SK-N-SH (cell line): ENCODE results near the gene KLHL35. TPM values are rescaled to one million over a fixed set of nuclear protein-coding genes. Genes with fewer than 3 reads are reported as not detected.

Source experiments
- CTCF ChIA-PET: fragments of 300-600, 350-600 bp; formaldehyde crosslinking; extraction: SDS; loops from one replicate; lab custom pipeline; 2021; lab: Yijun Ruan, JAX
- POLR2A ChIA-PET: fragments of 350-600 bp; sonication (Branson Sonifier 250); formaldehyde crosslinking; extraction: SDS; loops from one replicate; lab custom pipeline; 2020; ENCODE audit warnings: antibody characterized with exemption, inconsistent platforms; lab: Yijun Ruan, JAX
- DNase-seq: peaks from one replicate; pipeline ENCODE4 v3.0.0; 2012
- H2AFZ ChIP-seq: fragments of 200-600 bp; sonication (generic); 2 replicates; pipeline ENCODE4 v1.8.1; 2016; ENCODE audit warnings: antibody characterized with exemption, mild to moderate bottlenecking, low read depth
- H3F3A ChIP-seq: fragments of 200-600 bp; sonication (generic); replicated peaks from 2 replicates; pipeline ENCODE3; 2016; ENCODE audit warnings: antibody characterized with exemption, mild to moderate bottlenecking; ENCODE audit not compliant: insufficient read depth
- H3K27ac ChIP-seq, 2 experiments: fragments of 200-500 bp in 1 of 2; fragments of 200-600 bp in 1 of 2; sonication (Bioruptor generic) in 1 of 2; sonication (generic), shearing (Covaris generic) in 1 of 2; 2 replicates each; pipeline versions ENCODE4 v1.5.1 to v1.6.1; 2014 to 2016; ENCODE audit warnings: low read depth in 2 of 2, inconsistent platforms in 1 of 2, low read length in 1 of 2, mild to moderate bottlenecking in 1 of 2, mixed read lengths in 1 of 2
- H3K27me3 ChIP-seq: fragments of 200-600 bp; sonication (generic), shearing (Covaris generic); 2 replicates; pipeline ENCODE4 v1.6.1; 2016; ENCODE audit warnings: mixed run types; ENCODE audit not compliant: insufficient read depth
- H3K36me3 ChIP-seq, 2 experiments: fragments of 200-500 bp in 1 of 2; fragments of 200-600 bp in 1 of 2; sonication (Bioruptor generic) in 1 of 2; sonication (generic) in 1 of 2; replicated peaks in 1 of 2; 2 replicates each; pipeline versions ENCODE3 to v1.5.1; 2014 to 2016; ENCODE audit warnings: low read length in 1 of 2, mild to moderate bottlenecking in 1 of 2; ENCODE audit not compliant: insufficient read depth in 2 of 2, control insufficient read depth in 1 of 2
- H3K4me1 ChIP-seq, 2 experiments: fragments of 200-500 bp in 1 of 2; fragments of 200-600 bp in 1 of 2; sonication (Bioruptor generic) in 1 of 2; sonication (generic), shearing (Covaris generic) in 1 of 2; 2 replicates each; pipeline versions ENCODE4 v1.5.1 to v1.6.1; 2014 to 2016; ENCODE audit warnings: low read depth in 1 of 2, low read length in 1 of 2, mixed run types in 1 of 2; ENCODE audit not compliant: insufficient read depth in 2 of 2, control insufficient read depth in 1 of 2
- H3K4me2 ChIP-seq: fragments of 200-600 bp; sonication (generic), shearing (Covaris generic); 2 replicates; pipeline ENCODE4 v1.6.1; 2017; ENCODE audit warnings: mixed run types
- H3K4me3 ChIP-seq, 2 experiments: fragments of 200-500 bp in 1 of 2; fragments of 200-600 bp in 1 of 2; sonication (Bioruptor generic) in 1 of 2; sonication (generic), shearing (Covaris generic) in 1 of 2; 2 replicates each; pipeline versions ENCODE4 v1.5.1 to v1.8.1; 2014 to 2016; ENCODE audit warnings: low read depth in 2 of 2, inconsistent platforms in 1 of 2, low read length in 1 of 2, mild to moderate bottlenecking in 1 of 2, mixed read lengths in 1 of 2, moderate library complexity in 1 of 2
- H3K79me2 ChIP-seq: fragments of 200-600 bp; sonication (generic); 2 replicates; pipeline ENCODE4 v1.8.1; 2017; ENCODE audit warnings: mild to moderate bottlenecking; ENCODE audit not compliant: insufficient read depth
- H3K9ac ChIP-seq: fragments of 200-600 bp; sonication (generic); 2 replicates; pipeline ENCODE4 v1.6.1; 2017; ENCODE audit warnings: mixed run types
- H3K9me2 ChIP-seq: fragments of 200-600 bp; sonication (generic); 2 replicates; pipeline ENCODE4 v1.6.1; 2017; ENCODE audit warnings: mixed run types
- H3K9me3 ChIP-seq: fragments of 200-600 bp; sonication (generic); 2 replicates; pipeline ENCODE4 v1.6.1; 2017; ENCODE audit warnings: mixed run types, mild to moderate bottlenecking, moderate library complexity
- H4K20me1 ChIP-seq: fragments of 200-600 bp; sonication (generic); 2 replicates; pipeline ENCODE4 v1.6.1; 2017; ENCODE audit warnings: mild to moderate bottlenecking, mixed run types; ENCODE audit not compliant: insufficient read depth
- CTCF ChIP-seq: fragments of 200-600 bp; sonication (generic); IDR thresholded peaks from 2 replicates; pipeline ENCODE4 v1.6.1; 2017; ENCODE audit warnings: antibody characterized with exemption, mild to moderate bottlenecking, moderate library complexity
- EP300 ChIP-seq, 2 experiments: IDR thresholded peaks; 2 replicates each; pipeline versions ENCODE4 v1.4.0 to v1.6.1; 2012; ENCODE audit warnings: borderline replicate concordance in 1 of 2, low read depth in 1 of 2, low read length in 1 of 2
- IRF3 ChIP-seq: fragments of 150-350 bp; IDR thresholded peaks from 2 replicates; pipeline ENCODE4 v1.6.1; 2016; ENCODE audit warnings: mild to moderate bottlenecking, low read depth, low read length
- JUND ChIP-seq: IDR thresholded peaks from 2 replicates; pipeline ENCODE4 v1.4.0; 2012
- MEF2A ChIP-seq: IDR thresholded peaks from 2 replicates; pipeline ENCODE4 v1.4.0; 2012; ENCODE audit warnings: low read depth, borderline replicate concordance
- NFIC ChIP-seq: IDR thresholded peaks from 2 replicates; pipeline ENCODE4 v1.4.0; 2012; ENCODE audit warnings: borderline replicate concordance
- NRF1 ChIP-seq: IDR thresholded peaks from 2 replicates; pipeline ENCODE4 v1.6.1; 2012; ENCODE audit warnings: low read depth, mild to moderate bottlenecking, low read length
- RAD21 ChIP-seq: IDR thresholded peaks from 2 replicates; pipeline ENCODE4 v1.6.1; 2012; ENCODE audit warnings: mild to moderate bottlenecking, low read length
- REST ChIP-seq: IDR thresholded peaks from 2 replicates; pipeline ENCODE4 v1.6.1; 2012; ENCODE audit warnings: mild to moderate bottlenecking, low read depth, low read length, moderate library complexity
- SMC3 ChIP-seq: IDR thresholded peaks from 2 replicates; pipeline ENCODE4 v1.6.1; 2012; ENCODE audit warnings: low read depth, low read length, improper control_type of control experiment
- TAF1 ChIP-seq: IDR thresholded peaks from 2 replicates; pipeline ENCODE4 v1.6.1; 2012; ENCODE audit warnings: low read depth, mild to moderate bottlenecking, low read length, moderate library complexity, borderline replicate concordance
- TCF12 ChIP-seq: IDR thresholded peaks from 2 replicates; pipeline ENCODE4 v1.4.0; 2012
- USF2 ChIP-seq: fragments of 150-350 bp; IDR thresholded peaks from 2 replicates; pipeline ENCODE4 v1.6.1; 2017; ENCODE audit warnings: antibody characterized with exemption, low read length, low read depth, borderline replicate concordance
- WGBS: methylation state at CpG from one replicate; pipeline ENCODE4 v1.1.6; 2017; ENCODE audit warnings: low lambda C conversion rate; 5-methylcytosine and 5-hydroxymethylcytosine counted together
- polyA plus RNA-seq, 3 experiments: library from polyadenylated mRNA; depleted of rRNA; stranded (reverse); fragments of >200 nt; gene quantifications; 2 replicates each; pipeline ENCODE4 v1.2.3, GENCODE V29; 2012

Gene KLHL35
- polyA plus RNA-seq, 1 of the 3 experiments (the other 2 are of a cell fraction), result 1.7 TPM

- H3K79me2 ChIP-seq, result no peaks in the 10 kb centered on the region
- no peak overlapping the region for H3K27ac ChIP-seq
- no peak for DNase-seq
- no peaks in the 10 kb centered on the region for H3K9me2 ChIP-seq
- CTCF ChIA-PET, result interaction anchor here (0.8 to 1.4 kb wide), 2 partner anchors 28 to 34 kb away, joined by 3 to 8 read pairs; no protein-coding TSS in a partner anchor
- POLR2A ChIA-PET, result interaction anchor here (1.5 kb wide), 1 partner anchor 16 kb away, joined by 3 read pairs; no protein-coding TSS in a partner anchor
- no peaks in the 10 kb centered on the region for H3K9me3 ChIP-seq
- H3K4me2 ChIP-seq, result no peak overlapping the region
- no peaks in the 10 kb centered on the region for H3K36me3 ChIP-seq
- no peaks in the 10 kb centered on the region for H3F3A ChIP-seq
- 84% methylated on average over 5 of the region's 5 CpGs for WGBS
- peaks cover 10 to 14% of the 10 kb centered on the region in 2 experiments; a peak in 3 of 4 replicates for H3K4me1 ChIP-seq
- H2AFZ ChIP-seq, result no peak overlapping the region
- no peak for TF ChIP-seq REST
- no peak overlapping the region for H3K9ac ChIP-seq
- no peaks in the 10 kb centered on the region for H3K27me3 ChIP-seq
- no peak overlapping the region for H3K4me3 ChIP-seq
- H4K20me1 ChIP-seq, result no peaks in the 10 kb centered on the region
These were observed 46.0 kb upstream of the KLHL35 start for GRCh38 chr11:75478783-75479596.

- POLR2A ChIA-PET, result interaction anchor here (1.5 kb wide), 1 partner anchor 18 kb away, joined by 3 read pairs; no protein-coding TSS in a partner anchor
- no peaks in the 10 kb centered on the region for H3K36me3 ChIP-seq
- H3K4me2 ChIP-seq, result no peak overlapping the region
- CTCF ChIA-PET, result interaction anchor here (1.4 kb wide), 1 partner anchor 32 kb away, joined by 8 read pairs; no protein-coding TSS in a partner anchor
- H4K20me1 ChIP-seq, result no peaks in the 10 kb centered on the region
- no peak overlapping the region for H2AFZ ChIP-seq
- peaks cover 12 to 14% of the 10 kb centered on the region in 2 experiments; a peak in 3 of 4 replicates for H3K4me1 ChIP-seq
- H3K9ac ChIP-seq, result no peak overlapping the region
- H3K79me2 ChIP-seq, result no peaks in the 10 kb centered on the region
- H3F3A ChIP-seq, result no peaks in the 10 kb centered on the region
- H3K27me3 ChIP-seq, result no peaks in the 10 kb centered on the region
- H3K27ac ChIP-seq, result no peak overlapping the region
- no peak overlapping the region for H3K4me3 ChIP-seq
- H3K9me2 ChIP-seq, result no peaks in the 10 kb centered on the region
- no peaks in the 10 kb centered on the region for H3K9me3 ChIP-seq
- DNase-seq, result no peak
- 87% methylated on average over 3 of the region's 12 CpGs for WGBS
- TF ChIP-seq NFIC (no peak), EP300 (IDR thresholded peaks at IDR 0.05; ENCODE audit: borderline replicate concordance in 1 of 2, low read depth in 1 of 2, low read length in 1 of 2) (no peak), USF2 (no peak), JUND (no peak), REST (no peak), NRF1 (no peak), SMC3 (no peak), TAF1 (no peak), TCF12 (no peak), IRF3 (no peak), MEF2A (no peak), RAD21 (no peak), CTCF (no peak)
These were observed 44.6 kb upstream of the KLHL35 start for GRCh38 chr11:75477614-75477935.
